ENCODE results near the gene EPHA6.

GRCh38 chr3:97105989-97106651 is 291.7 kb downstream of the EPHA6 start:
- TF ChIP-seq CTCF (IDR thresholded peaks at IDR 0.05) (no peak), EZH2 (IDR thresholded peaks at IDR 0.05) (no peak)

Measured in neural progenitor cell (in vitro differentiated cells).